WTC11 (cell line): Measurements from ENCODE around the gene FEM1B. TPM values are rescaled to one million over a fixed set of nuclear protein-coding genes. Genes with fewer than 3 reads are reported as not detected.

Source experiments
- ATAC-seq: fragments of 200-7000 bp; cut with Tn5 transposase; 2 replicates; pipeline ENCODE4 v1.10.0; 2021; ENCODE audit warnings: mild to moderate bottlenecking, moderate library complexity
- CTCF ChIA-PET: fragments of 300-600 bp; sonication (Branson Sonifier 250); formaldehyde crosslinking; loops from one replicate; lab custom pipeline; 2021; ENCODE audit warnings: antibody characterized with exemption; lab: Charles Lee
- POLR2A ChIA-PET: fragments of 350-600 bp; sonication (Branson Sonifier 250); formaldehyde crosslinking; loops from one replicate; lab custom pipeline; 2021; ENCODE audit warnings: antibody characterized with exemption; lab: Charles Lee
- DNase-seq: peaks from one replicate; pipeline ENCODE4 v3.0.0; 2021; ENCODE audit warnings: low spot score
- H3K27ac Mint-ChIP-seq: 2 replicates; pipeline ENCODE4 v1.8.0; 2021; ENCODE audit warnings: mixed read lengths
- H3K27me3 Mint-ChIP-seq: 2 replicates; pipeline ENCODE4 v1.8.0; 2021; ENCODE audit warnings: low read depth, mild to moderate bottlenecking, moderate library complexity, mixed read lengths
- H3K36me3 Mint-ChIP-seq: 2 replicates; pipeline ENCODE4 v1.8.0; 2021; ENCODE audit warnings: mixed read lengths
- H3K4me1 Mint-ChIP-seq: 2 replicates; pipeline ENCODE4 v1.8.0; 2022; ENCODE audit warnings: mixed read lengths
- H3K4me3 Mint-ChIP-seq: 2 replicates; pipeline ENCODE4 v1.8.0; 2021; ENCODE audit warnings: mild to moderate bottlenecking, moderate library complexity, mixed read lengths
- H3K9me3 Mint-ChIP-seq: 2 replicates; pipeline ENCODE4 v1.8.0; 2021; ENCODE audit warnings: mixed read lengths
- CBFB ChIP-seq: sonication (generic); formaldehyde crosslinking; IDR thresholded peaks from 2 replicates; pipeline ENCODE4 v1.8.1; 2022; ENCODE audit warnings: mild to moderate bottlenecking, low read depth, missing genetic modification reagents
- CREB1 ChIP-seq: sonication (generic); formaldehyde crosslinking; IDR thresholded peaks from 2 replicates; pipeline ENCODE4 v1.8.0; 2023; ENCODE audit warnings: mild to moderate bottlenecking, missing genetic modification reagents
- ELF4 ChIP-seq: sonication (generic); formaldehyde crosslinking; IDR thresholded peaks from 2 replicates; pipeline ENCODE4 v1.8.1; 2022; ENCODE audit warnings: low read depth, mild to moderate bottlenecking, moderate library complexity, missing genetic modification reagents
- IRF1 ChIP-seq: sonication (generic); formaldehyde crosslinking; IDR thresholded peaks from 2 replicates; pipeline ENCODE4 v1.8.0; 2023; ENCODE audit warnings: missing genetic modification reagents
- JAZF1 ChIP-seq: fragments of 250-450 bp; sonication (Bioruptor Pico); IDR thresholded peaks from 2 replicates; pipeline ENCODE4 v1.9.0; 2021; ENCODE audit warnings: moderate library complexity, mild to moderate bottlenecking, inconsistent platforms
- JUN ChIP-seq: sonication (generic); formaldehyde crosslinking; IDR thresholded peaks from 2 replicates; pipeline ENCODE4 v1.8.0; 2023; ENCODE audit warnings: mild to moderate bottlenecking, missing genetic modification reagents
- KAT7 ChIP-seq: sonication (generic); formaldehyde crosslinking; IDR thresholded peaks from 2 replicates; pipeline ENCODE4 v1.8.1; 2023; ENCODE audit warnings: missing genetic modification reagents, mild to moderate bottlenecking, borderline replicate concordance
- NR3C1 ChIP-seq: sonication (generic); formaldehyde crosslinking; conservative IDR thresholded peaks from 2 replicates; pipeline ENCODE4 v1.8.1; 2023; ENCODE audit warnings: low read depth, mild to moderate bottlenecking, missing genetic modification reagents
- SOX15 ChIP-seq: fragments of 250-450 bp; sonication (Bioruptor Pico); IDR thresholded peaks from 2 replicates; pipeline ENCODE4 v1.9.0; 2021; ENCODE audit warnings: mild to moderate bottlenecking
- TEAD4 ChIP-seq: sonication (generic); formaldehyde crosslinking; IDR thresholded peaks from 2 replicates; pipeline ENCODE4 v1.8.0; 2022; ENCODE audit warnings: mild to moderate bottlenecking, missing genetic modification reagents
- USF1 ChIP-seq: sonication (generic); formaldehyde crosslinking; IDR thresholded peaks from 2 replicates; pipeline ENCODE4 v1.8.0; 2022; ENCODE audit warnings: mild to moderate bottlenecking, missing genetic modification reagents
- ZBTB21 ChIP-seq: sonication (generic); formaldehyde crosslinking; IDR thresholded peaks from 2 replicates; pipeline ENCODE4 v1.8.1; 2023; ENCODE audit warnings: mild to moderate bottlenecking, missing genetic modification reagents, borderline replicate concordance
- ZNF219 ChIP-seq: sonication (generic); formaldehyde crosslinking; IDR thresholded peaks from 2 replicates; pipeline ENCODE4 v1.8.0; 2023; ENCODE audit warnings: missing genetic modification reagents, mild to moderate bottlenecking, borderline replicate concordance
- ZNF263 ChIP-seq: sonication (generic); formaldehyde crosslinking; IDR thresholded peaks from 2 replicates; pipeline ENCODE4 v1.8.1; 2022; ENCODE audit warnings: low read depth, mild to moderate bottlenecking, moderate library complexity, missing genetic modification reagents
- ZNF671 ChIP-seq: fragments of 250-450 bp; sonication (Bioruptor Pico); IDR thresholded peaks from 2 replicates; pipeline ENCODE4 v1.8.0; 2021; ENCODE audit warnings: mild to moderate bottlenecking
- total RNA-seq: library from RNA; stranded (reverse); gene quantifications from 3 replicates; pipeline ENCODE4 v1.2.3, GENCODE V29; 2021
- TF ChIP-seq, protein P1 (sequence below): fragments of 200-600 bp; IDR thresholded peaks from 2 replicates; pipeline ENCODE4 v1.8.0; 2022; ENCODE audit warnings: antibody characterized with exemption
- TF ChIP-seq, protein P2 (sequence below): fragments of 250-450 bp; sonication (Bioruptor Pico); IDR thresholded peaks from 2 replicates; pipeline ENCODE4 v2.1.2; 2022; ENCODE audit warnings: mild to moderate bottlenecking, moderate library complexity
- TF ChIP-seq, protein P3 (sequence below): sonication (generic); formaldehyde crosslinking; IDR thresholded peaks from 2 replicates; pipeline ENCODE4 v1.8.0; 2022; ENCODE audit warnings: missing genetic modification reagents
- TF ChIP-seq, protein P4 (sequence below): fragments of 250-450 bp; sonication (Bioruptor Pico); IDR thresholded peaks from 2 replicates; pipeline ENCODE4 v1.9.0; 2021; ENCODE audit warnings: mild to moderate bottlenecking
- TF ChIP-seq, protein P5 (sequence below): sonication (generic); formaldehyde crosslinking; IDR thresholded peaks from 2 replicates; pipeline ENCODE4 v1.8.1; 2022; ENCODE audit warnings: missing genetic modification reagents, borderline replicate concordance

Gene FEM1B
- total RNA-seq, 1 experiment from 2014 or later: 64.8 TPM

DNA sequence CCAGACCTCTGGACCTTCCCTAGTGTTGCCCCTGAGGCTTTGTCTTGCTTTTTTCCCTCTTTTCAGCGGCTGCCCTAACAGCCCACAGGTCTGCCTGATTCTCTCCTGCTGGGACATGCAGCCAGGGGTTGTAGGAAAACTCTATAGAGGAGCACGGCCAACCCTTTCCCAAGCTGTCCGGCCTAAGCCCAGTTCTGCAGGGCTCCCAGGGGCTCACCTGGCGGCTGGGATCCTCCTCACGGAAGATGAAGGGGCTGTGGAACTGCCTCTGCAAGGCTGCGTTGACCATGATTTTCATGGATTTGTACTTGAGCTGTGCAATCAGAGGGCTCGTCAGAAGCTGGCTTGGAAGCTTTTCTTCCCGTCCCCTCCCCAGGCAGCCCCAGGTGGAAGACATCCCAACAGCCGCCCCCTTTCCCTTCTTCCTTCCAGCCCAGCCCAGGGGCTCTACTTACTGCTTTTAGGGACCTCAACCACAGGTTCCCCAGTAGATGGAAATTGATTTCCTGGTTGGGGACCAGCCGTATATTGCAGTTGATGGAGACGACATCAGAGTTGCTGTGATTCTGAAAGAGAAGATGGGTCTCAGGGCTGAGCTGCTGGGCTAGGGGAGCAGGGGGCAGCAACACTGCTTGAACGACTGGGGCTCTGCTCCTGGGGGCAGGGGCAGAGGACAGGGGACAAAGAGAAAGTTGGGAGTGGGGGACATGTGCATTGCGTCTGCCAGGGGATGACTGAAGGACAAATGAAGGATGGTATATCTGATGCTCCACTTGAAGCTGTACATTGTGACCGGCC, 29.8 kb downstream of the FEM1B start:
- no peak overlapping the region for H3K27ac Mint-ChIP-seq
- POLR2A ChIA-PET: interaction anchor here (0.5 to 1.9 kb wide), 3 partner anchors 10 to 54 kb away, joined by 5 to 9 read pairs (median 5); partner anchors contain the start of gene FEM1B

DNA sequence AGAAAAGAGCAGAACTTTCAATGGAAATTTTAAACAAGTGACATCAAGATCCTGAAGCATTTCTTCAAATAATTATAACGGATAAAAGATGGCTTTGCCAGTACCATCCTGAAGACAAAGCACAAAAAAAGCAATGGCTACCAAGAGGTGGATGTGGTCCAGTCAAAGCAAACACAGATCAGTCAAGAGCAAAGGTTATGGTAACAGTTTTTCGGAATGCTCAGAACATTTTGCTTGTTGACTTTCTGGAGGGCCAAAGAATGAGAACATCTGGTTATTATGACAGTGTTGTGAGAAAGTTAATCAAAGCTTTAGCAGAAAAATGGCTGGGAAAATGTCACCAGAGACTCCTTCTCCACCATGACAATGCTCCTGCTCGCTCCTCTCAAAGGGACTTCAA, 31.5 kb downstream of the FEM1B start:
- TF ChIP-seq CREB1 (CRISPR knock-in tag): no peak
- TF ChIP-seq SOX15: no peak
- TF ChIP-seq IRF1 (CRISPR knock-in tag): no peak
- TF ChIP-seq, protein P1, sequence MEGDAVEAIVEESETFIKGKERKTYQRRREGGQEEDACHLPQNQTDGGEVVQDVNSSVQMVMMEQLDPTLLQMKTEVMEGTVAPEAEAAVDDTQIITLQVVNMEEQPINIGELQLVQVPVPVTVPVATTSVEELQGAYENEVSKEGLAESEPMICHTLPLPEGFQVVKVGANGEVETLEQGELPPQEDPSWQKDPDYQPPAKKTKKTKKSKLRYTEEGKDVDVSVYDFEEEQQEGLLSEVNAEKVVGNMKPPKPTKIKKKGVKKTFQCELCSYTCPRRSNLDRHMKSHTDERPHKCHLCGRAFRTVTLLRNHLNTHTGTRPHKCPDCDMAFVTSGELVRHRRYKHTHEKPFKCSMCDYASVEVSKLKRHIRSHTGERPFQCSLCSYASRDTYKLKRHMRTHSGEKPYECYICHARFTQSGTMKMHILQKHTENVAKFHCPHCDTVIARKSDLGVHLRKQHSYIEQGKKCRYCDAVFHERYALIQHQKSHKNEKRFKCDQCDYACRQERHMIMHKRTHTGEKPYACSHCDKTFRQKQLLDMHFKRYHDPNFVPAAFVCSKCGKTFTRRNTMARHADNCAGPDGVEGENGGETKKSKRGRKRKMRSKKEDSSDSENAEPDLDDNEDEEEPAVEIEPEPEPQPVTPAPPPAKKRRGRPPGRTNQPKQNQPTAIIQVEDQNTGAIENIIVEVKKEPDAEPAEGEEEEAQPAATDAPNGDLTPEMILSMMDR: no peak
- TF ChIP-seq CBFB (CRISPR knock-in tag): no peak
- no peak for TF ChIP-seq ZBTB21
- no peak for TF ChIP-seq JAZF1 (CRISPR knock-in tag)
- TF ChIP-seq USF1: no peak
- TF ChIP-seq, protein P2, sequence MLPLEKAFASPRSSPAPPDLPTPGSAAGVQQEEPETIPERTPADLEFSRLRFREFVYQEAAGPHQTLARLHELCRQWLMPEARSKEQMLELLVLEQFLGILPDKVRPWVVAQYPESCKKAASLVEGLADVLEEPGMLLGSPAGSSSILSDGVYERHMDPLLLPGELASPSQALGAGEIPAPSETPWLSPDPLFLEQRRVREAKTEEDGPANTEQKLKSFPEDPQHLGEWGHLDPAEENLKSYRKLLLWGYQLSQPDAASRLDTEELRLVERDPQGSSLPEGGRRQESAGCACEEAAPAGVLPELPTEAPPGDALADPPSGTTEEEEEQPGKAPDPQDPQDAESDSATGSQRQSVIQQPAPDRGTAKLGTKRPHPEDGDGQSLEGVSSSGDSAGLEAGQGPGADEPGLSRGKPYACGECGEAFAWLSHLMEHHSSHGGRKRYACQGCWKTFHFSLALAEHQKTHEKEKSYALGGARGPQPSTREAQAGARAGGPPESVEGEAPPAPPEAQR (CRISPR knock-in tag): no peak
- TF ChIP-seq, protein P3, sequence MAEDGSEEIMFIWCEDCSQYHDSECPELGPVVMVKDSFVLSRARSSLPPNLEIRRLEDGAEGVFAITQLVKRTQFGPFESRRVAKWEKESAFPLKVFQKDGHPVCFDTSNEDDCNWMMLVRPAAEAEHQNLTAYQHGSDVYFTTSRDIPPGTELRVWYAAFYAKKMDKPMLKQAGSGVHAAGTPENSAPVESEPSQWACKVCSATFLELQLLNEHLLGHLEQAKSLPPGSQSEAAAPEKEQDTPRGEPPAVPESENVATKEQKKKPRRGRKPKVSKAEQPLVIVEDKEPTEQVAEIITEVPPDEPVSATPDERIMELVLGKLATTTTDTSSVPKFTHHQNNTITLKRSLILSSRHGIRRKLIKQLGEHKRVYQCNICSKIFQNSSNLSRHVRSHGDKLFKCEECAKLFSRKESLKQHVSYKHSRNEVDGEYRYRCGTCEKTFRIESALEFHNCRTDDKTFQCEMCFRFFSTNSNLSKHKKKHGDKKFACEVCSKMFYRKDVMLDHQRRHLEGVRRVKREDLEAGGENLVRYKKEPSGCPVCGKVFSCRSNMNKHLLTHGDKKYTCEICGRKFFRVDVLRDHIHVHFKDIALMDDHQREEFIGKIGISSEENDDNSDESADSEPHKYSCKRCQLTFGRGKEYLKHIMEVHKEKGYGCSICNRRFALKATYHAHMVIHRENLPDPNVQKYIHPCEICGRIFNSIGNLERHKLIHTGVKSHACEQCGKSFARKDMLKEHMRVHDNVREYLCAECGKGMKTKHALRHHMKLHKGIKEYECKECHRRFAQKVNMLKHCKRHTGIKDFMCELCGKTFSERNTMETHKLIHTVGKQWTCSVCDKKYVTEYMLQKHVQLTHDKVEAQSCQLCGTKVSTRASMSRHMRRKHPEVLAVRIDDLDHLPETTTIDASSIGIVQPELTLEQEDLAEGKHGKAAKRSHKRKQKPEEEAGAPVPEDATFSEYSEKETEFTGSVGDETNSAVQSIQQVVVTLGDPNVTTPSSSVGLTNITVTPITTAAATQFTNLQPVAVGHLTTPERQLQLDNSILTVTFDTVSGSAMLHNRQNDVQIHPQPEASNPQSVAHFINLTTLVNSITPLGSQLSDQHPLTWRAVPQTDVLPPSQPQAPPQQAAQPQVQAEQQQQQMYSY: no peak
- Mint-ChIP-seq H3K27ac (no peak overlapping the region), H3K4me1 (peaks cover 39% of the 10 kb centered on the region), H3K27me3 (no peaks in the 10 kb centered on the region), H3K9me3 (no peaks in the 10 kb centered on the region), H3K36me3 (no peaks in the 10 kb centered on the region), H3K4me3 (no peak overlapping the region)
- ChIA-PET POLR2A (no interaction called here), CTCF (no interaction called here)
- no peak for DNase-seq
- no peak for ATAC-seq

More for the DNA sequence above, 29.8 kb downstream of the FEM1B start:
- peaks cover 40% of the 10 kb centered on the region for H3K4me1 Mint-ChIP-seq
- no peaks in the 10 kb centered on the region for H3K36me3 Mint-ChIP-seq
- no peak for TF ChIP-seq KAT7 (CRISPR knock-in tag)
- no peak for TF ChIP-seq ZNF263
- TF ChIP-seq ELF4 (CRISPR knock-in tag): no peak
- TF ChIP-seq TEAD4 (CRISPR knock-in tag): no peak
- TF ChIP-seq, protein P4, sequence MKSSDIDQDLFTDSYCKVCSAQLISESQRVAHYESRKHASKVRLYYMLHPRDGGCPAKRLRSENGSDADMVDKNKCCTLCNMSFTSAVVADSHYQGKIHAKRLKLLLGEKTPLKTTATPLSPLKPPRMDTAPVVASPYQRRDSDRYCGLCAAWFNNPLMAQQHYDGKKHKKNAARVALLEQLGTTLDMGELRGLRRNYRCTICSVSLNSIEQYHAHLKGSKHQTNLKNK (CRISPR knock-in tag): no peak
- TF ChIP-seq ZNF671: no peak
- TF ChIP-seq, protein P5, sequence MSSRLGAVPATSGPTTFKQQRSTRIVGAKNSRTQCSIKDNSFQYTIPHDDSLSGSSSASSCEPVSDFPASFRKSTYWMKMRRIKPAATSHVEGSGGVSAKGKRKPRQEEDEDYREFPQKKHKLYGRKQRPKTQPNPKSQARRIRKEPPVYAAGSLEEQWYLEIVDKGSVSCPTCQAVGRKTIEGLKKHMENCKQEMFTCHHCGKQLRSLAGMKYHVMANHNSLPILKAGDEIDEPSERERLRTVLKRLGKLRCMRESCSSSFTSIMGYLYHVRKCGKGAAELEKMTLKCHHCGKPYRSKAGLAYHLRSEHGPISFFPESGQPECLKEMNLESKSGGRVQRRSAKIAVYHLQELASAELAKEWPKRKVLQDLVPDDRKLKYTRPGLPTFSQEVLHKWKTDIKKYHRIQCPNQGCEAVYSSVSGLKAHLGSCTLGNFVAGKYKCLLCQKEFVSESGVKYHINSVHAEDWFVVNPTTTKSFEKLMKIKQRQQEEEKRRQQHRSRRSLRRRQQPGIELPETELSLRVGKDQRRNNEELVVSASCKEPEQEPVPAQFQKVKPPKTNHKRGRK (CRISPR knock-in tag): no peak
- no peak for TF ChIP-seq NR3C1 (CRISPR knock-in tag)
- no peak for TF ChIP-seq JAZF1 (CRISPR knock-in tag)
- no peak for TF ChIP-seq CREB1 (CRISPR knock-in tag)
- no peak for TF ChIP-seq JUN (CRISPR knock-in tag)
- TF ChIP-seq ZNF219 (CRISPR knock-in tag): no peak
- DNase-seq: no peak
- H3K27me3 Mint-ChIP-seq: no peaks in the 10 kb centered on the region
- CTCF ChIA-PET: interaction anchor here (0.7 to 7.5 kb wide), 60 partner anchors 8 to 725 kb away, joined by 3 to 218 read pairs (median 6); partner anchors contain the start of genes FEM1B and ITGA11
- ATAC-seq: no peak
- no peaks in the 10 kb centered on the region for H3K9me3 Mint-ChIP-seq
- no peak overlapping the region for H3K4me3 Mint-ChIP-seq
